IMR-90 (cell line): ENCODE measurements around the gene GTPBP4. TPM values are rescaled to one million over a fixed set of nuclear protein-coding genes. Genes with fewer than 3 reads are reported as not detected.

Experiments used
- ATAC-seq: fragments of 200-7000 bp; cut with Tn5 transposase; 2 replicates; pipeline ENCODE4 v1.9.1; 2020; ENCODE audit warnings: low read depth, mild to moderate bottlenecking, moderate library complexity
- BruUV-seq: library from RNA; stranded (reverse); fragments of 400-500 nt; replicated peaks from 2 replicates; lab custom pipeline; 2021; lab: Mats Ljungman, UMichigan
- CTCF ChIA-PET: fragments of 300-600 bp; formaldehyde crosslinking; extraction: SDS; loops from one replicate; lab custom pipeline; 2021; ENCODE audit warnings: antibody characterized with exemption; lab: Yijun Ruan, JAX
- POLR2A ChIA-PET: fragments of 300-600 bp; sonication (Branson Sonifier 250); formaldehyde crosslinking; loops from one replicate; lab custom pipeline; 2022; ENCODE audit warnings: antibody characterized with exemption; ENCODE audit not compliant: unreplicated experiment; lab: Charles Lee
- DNase-seq: peaks from one replicate; pipeline ENCODE4 v3.0.0; 2013
- H2AFZ ChIP-seq: replicated peaks from 2 replicates; pipeline ENCODE3; 2013; ENCODE audit warnings: low read length, mild to moderate bottlenecking; ENCODE audit not compliant: poor library complexity
- H2AK5ac ChIP-seq: 2 replicates; pipeline ENCODE4 v1.6.1; 2013; ENCODE audit warnings: low read depth, low read length, inconsistent platforms
- H2AK9ac ChIP-seq: replicated peaks from 2 replicates; pipeline ENCODE3; 2013; ENCODE audit warnings: mild to moderate bottlenecking, low read depth, low read length, moderate library complexity; ENCODE audit not compliant: poor library complexity
- H2BK120ac ChIP-seq: 2 replicates; pipeline ENCODE4 v1.6.1; 2013; ENCODE audit warnings: low read depth, low read length, inconsistent platforms
- H2BK15ac ChIP-seq: 3 replicates; pipeline ENCODE4 v1.6.1; 2013; ENCODE audit warnings: low read depth, low read length, inconsistent platforms
- H2BK20ac ChIP-seq: 2 replicates; pipeline ENCODE4 v1.6.1; 2013; ENCODE audit warnings: low read depth, mild to moderate bottlenecking, inconsistent platforms, low read length, moderate library complexity
- H2BK5ac ChIP-seq: 2 replicates; pipeline ENCODE4 v1.6.1; 2013; ENCODE audit warnings: mild to moderate bottlenecking, low read depth, low read length, inconsistent platforms; ENCODE audit not compliant: poor library complexity, severe bottlenecking
- H3K14ac ChIP-seq: replicated peaks from 2 replicates; pipeline ENCODE4 v1.6.1; 2013; ENCODE audit warnings: low read depth, low read length, inconsistent platforms
- H3K18ac ChIP-seq: 2 replicates; pipeline ENCODE4 v1.6.1; 2013; ENCODE audit warnings: low read depth, low read length, control low read depth
- H3K23ac ChIP-seq: 2 replicates; pipeline ENCODE4 v1.6.1; 2013; ENCODE audit warnings: low read depth, low read length, inconsistent platforms
- H3K27ac ChIP-seq: 2 replicates; pipeline ENCODE4 v1.5.1; 2013; ENCODE audit warnings: mild to moderate bottlenecking, control low read depth, low read length; ENCODE audit not compliant: insufficient read depth
- H3K27me3 ChIP-seq: 2 replicates; pipeline ENCODE4 v1.6.1; 2013; ENCODE audit warnings: low read length; ENCODE audit not compliant: control insufficient read depth, insufficient read depth
- H3K36me3 ChIP-seq: 2 replicates; pipeline ENCODE4 v1.6.1; 2013; ENCODE audit warnings: low read length, mixed read lengths; ENCODE audit not compliant: control insufficient read depth, insufficient read depth
- H3K4ac ChIP-seq: 2 replicates; pipeline ENCODE4 v1.6.1; 2013; ENCODE audit warnings: low read depth, low read length, inconsistent platforms
- H3K4me1 ChIP-seq: 2 replicates; pipeline ENCODE4 v1.6.1; 2013; ENCODE audit warnings: low read length, mixed read lengths; ENCODE audit not compliant: control insufficient read depth, insufficient read depth
- H3K4me2 ChIP-seq: 2 replicates; pipeline ENCODE4 v1.6.1; 2013; ENCODE audit warnings: low read depth, mild to moderate bottlenecking, control low read depth, low read length, moderate library complexity
- H3K4me3 ChIP-seq: 2 replicates; pipeline ENCODE4 v1.5.1; 2013; ENCODE audit warnings: low read depth, mild to moderate bottlenecking, control low read depth, low read length, moderate library complexity; ENCODE audit not compliant: insufficient read depth
- H3K56ac ChIP-seq: 2 replicates; pipeline ENCODE4 v1.6.1; 2013; ENCODE audit warnings: low read length, inconsistent platforms; ENCODE audit not compliant: insufficient read depth; ENCODE audit errors: extremely low read depth
- H3K79me1 ChIP-seq, 2 experiments: 2 replicates each; pipeline ENCODE4 v1.6.1; 2013; ENCODE audit warnings: low read length in 2 of 2, inconsistent platforms in 1 of 2, low read depth in 1 of 2
- H3K9ac ChIP-seq: 2 replicates; pipeline ENCODE4 v1.6.1; 2013; ENCODE audit warnings: low read depth, low read length, control low read depth
- H3K9me1 ChIP-seq: 2 replicates; pipeline ENCODE4 v1.6.1; 2013; ENCODE audit warnings: low read length, inconsistent platforms; ENCODE audit not compliant: insufficient read depth
- H3K9me3 ChIP-seq: 2 replicates; pipeline ENCODE4 v1.6.1; 2013; ENCODE audit warnings: low read length; ENCODE audit not compliant: control insufficient read depth, insufficient read depth
- H4K20me1 ChIP-seq: 2 replicates; pipeline ENCODE4 v1.6.1; 2013; ENCODE audit warnings: low read length, inconsistent platforms; ENCODE audit not compliant: insufficient read depth
- H4K5ac ChIP-seq: 2 replicates; pipeline ENCODE4 v1.6.1; 2013; ENCODE audit warnings: mild to moderate bottlenecking, low read depth, low read length, control low read depth
- H4K8ac ChIP-seq, 2 experiments: 2 replicates each; pipeline ENCODE4 v1.6.1; 2013; ENCODE audit warnings: low read depth in 2 of 2, low read length in 2 of 2, control low read depth in 1 of 2, inconsistent platforms in 1 of 2
- H4K91ac ChIP-seq: 2 replicates; pipeline ENCODE4 v1.6.1; 2013; ENCODE audit warnings: low read depth, low read length, inconsistent platforms; ENCODE audit not compliant: insufficient read depth
- BHLHE40 ChIP-seq: fragments of 150-350 bp; IDR thresholded peaks from 2 replicates; pipeline ENCODE4 v1.6.1; 2016; ENCODE audit warnings: mild to moderate bottlenecking, low read depth, low read length
- CHD1 ChIP-seq: IDR thresholded peaks from 2 replicates; pipeline ENCODE4 v1.6.1; 2012; ENCODE audit warnings: low read depth, low read length, improper control_type of control experiment
- MAFK ChIP-seq: IDR thresholded peaks from 2 replicates; pipeline ENCODE4 v1.6.1; 2012; ENCODE audit warnings: low read depth, low read length, improper control_type of control experiment
- NFE2L2 ChIP-seq: fragments of 150-350 bp; IDR thresholded peaks from 2 replicates; pipeline ENCODE4 v1.6.1; 2016; ENCODE audit warnings: low read depth, mild to moderate bottlenecking, low read length
- POLR2A ChIP-seq: IDR thresholded peaks from 2 replicates; pipeline ENCODE4 v1.6.1; 2012; ENCODE audit warnings: mild to moderate bottlenecking, low read depth, low read length
- RAD21 ChIP-seq: IDR thresholded peaks from 2 replicates; pipeline ENCODE4 v1.6.1; 2012; ENCODE audit warnings: low read length, improper control_type of control experiment
- RCOR1 ChIP-seq: IDR thresholded peaks from 2 replicates; pipeline ENCODE4 v1.6.1; 2012; ENCODE audit warnings: mild to moderate bottlenecking, low read length, improper control_type of control experiment; ENCODE audit not compliant: insufficient replicate concordance
- RFX5 ChIP-seq: IDR thresholded peaks from 2 replicates; pipeline ENCODE4 v1.8.0; 2012; ENCODE audit warnings: low read depth, mild to moderate bottlenecking, low read length, moderate library complexity
- WGBS, 2 experiments: methylation state at CpG; one replicate each; pipeline versions ENCODE4 v1.1.5 to v1.1.7; 2013; ENCODE audit warnings: missing lambda C conversion rate in 2 of 2; ENCODE audit not compliant: insufficient read length in 1 of 2; ENCODE audit errors: extremely low coverage in 2 of 2; 5-methylcytosine and 5-hydroxymethylcytosine counted together
- dilution Hi-C: fragments of 300-500 bp; cut with HindIII; formaldehyde crosslinking; loops from one replicate; pipeline ENCODE4 v1.14.3; 2018; ENCODE audit warnings: low sequenced_read_pairs; ENCODE audit not compliant: unreplicated experiment
- in situ Hi-C: fragments of 300-500 bp; cut with MboI; formaldehyde crosslinking; loops from 3 replicates; pipeline ENCODE4 v1.14.3; 2019; ENCODE audit warnings: low sequenced_read_pairs, inconsistent platforms, mixed read lengths
- intact Hi-C: fragments of 100-400 bp; cut with micrococcal nuclease; formaldehyde crosslinking; loops from 2 replicates; pipeline ENCODE4 v1.10.0; 2022
- polyA plus RNA-seq, 3 experiments: library from polyadenylated mRNA; depleted of rRNA; stranded (reverse); fragments of >200 nt; gene quantifications; 2 replicates each; pipeline ENCODE4 v1.2.3, GENCODE V29; 2012; ENCODE audit warnings: low replicate concordance in 1 of 3
- total RNA-seq: library from RNA; depleted of rRNA; stranded (reverse); fragments of >200 nt; gene quantifications from 2 replicates; pipeline ENCODE4 v1.2.3, GENCODE V29; 2012

GTPBP4 gene
- total and polyA plus RNA-seq, 2 of the 4 experiments (the other 2 are of a cell fraction): 46.2 to 48.6 TPM

DNA sequence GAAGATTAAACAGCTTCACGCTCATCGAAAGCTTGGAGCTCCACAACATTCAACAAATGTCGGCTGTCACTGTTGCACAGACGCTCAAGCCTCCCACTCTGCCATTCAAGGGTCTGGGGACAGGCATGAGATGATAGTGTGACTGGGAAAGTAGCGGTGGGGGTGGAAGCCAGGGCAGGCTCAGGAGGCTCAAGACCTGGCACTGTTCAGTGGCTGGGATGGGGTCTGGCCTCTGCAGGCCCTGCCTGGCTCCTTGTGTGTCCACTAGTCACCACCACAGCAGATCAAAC lies 13.5 kb upstream of the GTPBP4 start:
- DNase-seq (no peak), ATAC-seq (no peak)
- Histone ChIP-seq H3K36me3 (no peaks in the 10 kb centered on the region), H3K4ac (no peak overlapping the region), H3K27me3 (no peaks in the 10 kb centered on the region), H3K4me2 (no peak overlapping the region), H3K9me1 (no peaks in the 10 kb centered on the region), H3K23ac (no peak overlapping the region), H4K5ac (no peak overlapping the region), H3K18ac (no peak overlapping the region), H2AFZ (no peak overlapping the region), H3K4me3 (no peak overlapping the region), H2BK120ac (no peak overlapping the region), H3K9ac (no peak overlapping the region), H3K14ac (no peak overlapping the region), H2AK9ac (no peak overlapping the region), H3K79me1 (no peaks in the 10 kb centered on the region; a peak in 1 of 4 replicates), H3K9me3 (peaks cover 7% of the 10 kb centered on the region), H4K20me1 (no peaks in the 10 kb centered on the region), H3K4me1 (peaks cover 9% of the 10 kb centered on the region), H3K27ac (no peak overlapping the region), H4K91ac (no peak overlapping the region), H2AK5ac (no peak overlapping the region), H3K56ac (no peak overlapping the region), H2BK5ac (no peak overlapping the region), H4K8ac (no peak overlapping the region), H2BK15ac (no peak overlapping the region), H2BK20ac (no peak overlapping the region)
- ChIA-PET CTCF (no interaction called here), POLR2A (no interaction called here)
- BruUV-seq: no TSS peak
- dilution Hi-C loops: no loop called here
- intact Hi-C loops: no loop called here
- WGBS, 2 experiments: no CpG with 5 or more reads among the region's 5 CpGs
- in situ Hi-C loops: no loop called here
- TF ChIP-seq CHD1: no peak
- no peak for TF ChIP-seq MAFK
- no peak for TF ChIP-seq BHLHE40
- no peak for TF ChIP-seq POLR2A
- no peak for TF ChIP-seq NFE2L2
- no peak for TF ChIP-seq RAD21
- no peak for TF ChIP-seq RCOR1
- TF ChIP-seq RFX5: no peak
